HEK293T (cell line): ENCODE measurements around the gene STEEP1.
A peak's percentile ranks its signal among the peaks of the same experiment; 100 is the strongest.
"Not testable (repeated sequence)": the region's sequence is repeated elsewhere in the genome, so short reads cannot be mapped to it uniquely, and the experiment has no call there.

ENCODE experiments used
- CTCF ChIA-PET: fragments of 350-600 bp; formaldehyde crosslinking; extraction: SDS; loops from one replicate; lab custom pipeline; 2021; ENCODE audit warnings: antibody characterized with exemption, inconsistent platforms; lab: Yijun Ruan, JAX
- POLR2A ChIA-PET: fragments of 350-600 bp; formaldehyde crosslinking; extraction: SDS; loops from one replicate; lab custom pipeline; 2020; ENCODE audit warnings: antibody characterized with exemption, inconsistent platforms; lab: Yijun Ruan, JAX
- DNase-seq: peaks from one replicate; pipeline ENCODE4 v3.0.0; 2012; ENCODE audit warnings: mixed read lengths; ENCODE audit errors: extremely low spot score
- ARNT ChIP-seq: fragments of 450-650 bp; IDR thresholded peaks from 2 replicates; pipeline ENCODE4 v1.6.1; 2017; ENCODE audit warnings: mild to moderate bottlenecking
- BHLHE40 ChIP-seq: fragments of 450-650 bp; IDR thresholded peaks from 2 replicates; pipeline ENCODE4 v1.6.1; 2016; ENCODE audit warnings: mild to moderate bottlenecking, moderate library complexity, borderline replicate concordance
- CTBP1 ChIP-seq: fragments of 450-650 bp; IDR thresholded peaks from 2 replicates; pipeline ENCODE4 v1.6.1; 2016; ENCODE audit warnings: borderline replicate concordance
- ELF4 ChIP-seq: fragments of 450-650 bp; IDR thresholded peaks from 2 replicates; pipeline ENCODE4 v1.6.1; 2017; ENCODE audit warnings: antibody characterized with exemption
- FOXA1 ChIP-seq: fragments of 450-650 bp; IDR thresholded peaks from 2 replicates; pipeline ENCODE4 v1.6.1; 2016; ENCODE audit warnings: mild to moderate bottlenecking
- FOXK2 ChIP-seq: fragments of 450-650 bp; IDR thresholded peaks from 2 replicates; pipeline ENCODE4 v1.6.1; 2016; ENCODE audit warnings: mild to moderate bottlenecking
- FOXM1 ChIP-seq: fragments of 450-650 bp; IDR thresholded peaks from 2 replicates; pipeline ENCODE4 v1.6.1; 2017; ENCODE audit warnings: mild to moderate bottlenecking, borderline replicate concordance
- HDGF ChIP-seq: fragments of 450-650 bp; IDR thresholded peaks from 2 replicates; pipeline ENCODE4 v1.6.1; 2017; ENCODE audit warnings: antibody characterized with exemption, borderline replicate concordance
- L3MBTL2 ChIP-seq: fragments of 450-650 bp; conservative IDR thresholded peaks from 2 replicates; pipeline ENCODE4 v1.6.1; 2016; ENCODE audit warnings: mild to moderate bottlenecking
- LEF1 ChIP-seq: fragments of 450-650 bp; IDR thresholded peaks from 2 replicates; pipeline ENCODE4 v1.6.1; 2017; ENCODE audit warnings: mild to moderate bottlenecking, borderline replicate concordance
- NFRKB ChIP-seq: fragments of 450-650 bp; IDR thresholded peaks from 2 replicates; pipeline ENCODE4 v1.6.1; 2016; ENCODE audit warnings: mild to moderate bottlenecking, moderate library complexity
- PKNOX1 ChIP-seq: fragments of 450-650 bp; IDR thresholded peaks from 2 replicates; pipeline ENCODE4 v1.6.1; 2016
- SP1 ChIP-seq: fragments of 450-650 bp; IDR thresholded peaks from 2 replicates; pipeline ENCODE4 v1.6.1; 2017
- SUZ12 ChIP-seq: fragments of 450-650 bp; IDR thresholded peaks from 2 replicates; pipeline ENCODE4 v1.6.1; 2016; ENCODE audit warnings: mild to moderate bottlenecking
- TARDBP ChIP-seq: fragments of 450-650 bp; IDR thresholded peaks from 2 replicates; pipeline ENCODE4 v1.6.1; 2016
- ZNF384 ChIP-seq: fragments of 450-650 bp; IDR thresholded peaks from 2 replicates; pipeline ENCODE4 v1.6.1; 2016

The STEEP1 gene

GRCh38 chrX:119495734-119496726 is 69.2 kb downstream of the STEEP1 start:
- no peak for TF ChIP-seq HDGF
- TF ChIP-seq BHLHE40 = no peak
- TF ChIP-seq FOXM1 = no peak
- no peak for TF ChIP-seq SP1
- TF ChIP-seq LEF1 = no peak
- TF ChIP-seq FOXA1 = no peak
- TF ChIP-seq CTBP1 = no peak
- TF ChIP-seq ELF4 = no peak
- TF ChIP-seq NFRKB = no peak
- TF ChIP-seq FOXK2 = no peak
- POLR2A ChIA-PET = interaction anchor here (1.4 kb wide), 1 partner anchor 28 kb away, joined by 3 read pairs; the partner anchor contains the start of gene SLC25A5
- no peak for DNase-seq
- CTCF ChIA-PET = interaction anchor here (0.7 to 2.0 kb wide), 2 partner anchors 13 to 16 kb away, joined by 3 to 5 read pairs; no protein-coding TSS in a partner anchor

- not testable (repeated sequence) for DNase-seq
- ChIA-PET POLR2A (interaction anchor here (1.3 kb wide), 1 partner anchor 26 kb away, joined by 3 read pairs; the partner anchor contains the start of gene SLC25A5), CTCF (interaction anchor here (0.6 to 1.5 kb wide), 8 partner anchors 11 to 252 kb away, joined by 3 to 6 read pairs (median 3); no protein-coding TSS in a partner anchor)
Observed at GRCh38 chrX:119493851-119494495, 71.2 kb downstream of the STEEP1 start.

GRCh38 chrX:119492463-119492862 is 72.7 kb downstream of the STEEP1 start:
- ChIA-PET POLR2A (no interaction called here), CTCF (interaction anchor here (2.3 kb wide), 1 partner anchor 10 kb away, joined by 5 read pairs; no protein-coding TSS in a partner anchor)
- no peak for DNase-seq
- TF ChIP-seq L3MBTL2 (no peak), HDGF (no peak), TARDBP (no peak), FOXK2 (no peak), SP1 (no peak), ELF4 (no peak), BHLHE40 (no peak), ARNT (no peak), SUZ12 (no peak), NFRKB (no peak), PKNOX1 (no peak), FOXM1 (no peak), CTBP1 (no peak)

- CTCF ChIA-PET = interaction anchor here (0.6 to 1.6 kb wide), 7 partner anchors 11 to 270 kb away, joined by 3 to 7 read pairs (median 3); no protein-coding TSS in a partner anchor
- no peak for DNase-seq
- POLR2A ChIA-PET = interaction anchor here (0.8 to 1.1 kb wide), 2 partner anchors 23 to 302 kb away, joined by 3 read pairs; partner anchors contain the start of gene RPL39
- no peak for TF ChIP-seq PKNOX1
Observed at GRCh38 chrX:119489212-119490074, 75.8 kb downstream of the STEEP1 start.

GRCh38 chrX:119488749-119489148 is 76.5 kb downstream of the STEEP1 start:
- no peak for TF ChIP-seq BHLHE40
- TF ChIP-seq ZNF384 = peak; percentile 97
- ChIA-PET POLR2A (no interaction called here), CTCF (interaction anchor here (0.6 to 1.6 kb wide), 5 partner anchors 11 to 270 kb away, joined by 3 to 7 read pairs (median 4); no protein-coding TSS in a partner anchor)
- DNase-seq = peak; percentile 68
